A549 (cell line): ENCODE data around the gene ACTRT2. TPM values are rescaled to one million over a fixed set of nuclear protein-coding genes. Genes with fewer than 3 reads are reported as not detected.

Source experiments
- ATAC-seq, 2 experiments: fragments of 200-7000 bp in 1 of 2; fragments of >200 bp in 1 of 2; cut with Nextera tagmentation in 1 of 2; cut with Tn5 transposase in 1 of 2; 3 replicates each; pipeline versions ENCODE4 v1.8.0 to v1.9.1; 2018 to 2020; ENCODE audit warnings: mild to moderate bottlenecking in 1 of 2, moderate library complexity in 1 of 2
- CTCF ChIA-PET: fragments of 300-600 bp; sonication (Branson Sonifier 250); formaldehyde crosslinking; extraction: SDS; loops from one replicate; lab custom pipeline; 2021; ENCODE audit warnings: antibody characterized with exemption, inconsistent platforms; lab: Yijun Ruan, JAX
- POLR2A ChIA-PET: fragments of 350-600 bp; formaldehyde crosslinking; extraction: SDS; loops from one replicate; lab custom pipeline; 2021; ENCODE audit warnings: antibody characterized with exemption, inconsistent platforms; lab: Yijun Ruan, JAX
- DNase-seq, 2 experiments: peaks; one replicate each; pipeline versions ENCODE4 v3.0.0 to v3.0.0-alpha.2; 2011 to 2016; ENCODE audit warnings: low read depth in 1 of 2, low spot score in 1 of 2
- FAIRE-seq: peaks from 2 replicates; lab custom pipeline; 2011; peaks lifted over from hg19 to GRCh38; lab: Jason Lieb, UNC
- H3K27ac ChIP-seq, 2 experiments: fragments of >200 bp; sonication (Bioruptor Twin); formaldehyde crosslinking; 3 replicates each; pipeline ENCODE4 v1.5.1; 2016 to 2017
- H3K4me1 ChIP-seq: fragments of >200 bp; sonication (Bioruptor Twin); formaldehyde crosslinking; 3 replicates; pipeline ENCODE4 v1.6.1; 2016
- H3K4me2 ChIP-seq: fragments of >200 bp; sonication (Bioruptor Twin); formaldehyde crosslinking; 3 replicates; pipeline ENCODE4 v1.6.1; 2016
- H3K4me3 ChIP-seq: fragments of >200 bp; sonication (Bioruptor Twin); formaldehyde crosslinking; 3 replicates; pipeline ENCODE4 v1.5.1; 2016
- H3K9me3 ChIP-seq: fragments of >200 bp; sonication (Bioruptor Twin); formaldehyde crosslinking; 3 replicates; pipeline ENCODE4 v1.6.1; 2016
- ATOH8 ChIP-seq: fragments of 250-450 bp; sonication (Bioruptor Pico); IDR thresholded peaks from 2 replicates; pipeline ENCODE4 v1.5.0; 2020; ENCODE audit warnings: low read depth, mild to moderate bottlenecking, moderate library complexity
- BHLHE40 ChIP-seq: IDR thresholded peaks from 2 replicates; pipeline ENCODE4 v1.6.1; 2012; ENCODE audit warnings: low read depth, low read length, inconsistent platforms
- CBX8 ChIP-seq: fragments of 200-600 bp; sonication (generic); IDR thresholded peaks from 2 replicates; pipeline ENCODE4 v1.6.1; 2016
- CEBPB ChIP-seq, 2 experiments: fragments of >200 bp in 1 of 2; sonication (Bioruptor Twin) in 1 of 2; formaldehyde crosslinking in 1 of 2; IDR thresholded peaks; 2 replicates each; pipeline ENCODE4 v1.6.1; 2012 to 2016
- CHD2 ChIP-seq: fragments of 150-350 bp; IDR thresholded peaks from 2 replicates; pipeline ENCODE4 v1.6.1; 2014; ENCODE audit warnings: low read length; ENCODE audit not compliant: partially characterized antibody
- CHD4 ChIP-seq: fragments of 200-600 bp; sonication (generic); IDR thresholded peaks from 2 replicates; pipeline ENCODE4 v1.6.1; 2016; ENCODE audit warnings: antibody characterized with exemption, mild to moderate bottlenecking, borderline replicate concordance
- E2F6 ChIP-seq: IDR thresholded peaks from 2 replicates; pipeline ENCODE4 v1.6.1; 2012; ENCODE audit warnings: low read depth, borderline replicate concordance
- ELK1 ChIP-seq: fragments of 150-350 bp; IDR thresholded peaks from 2 replicates; pipeline ENCODE4 v1.6.1; 2014; ENCODE audit warnings: low read depth, mild to moderate bottlenecking, low read length
- EP300 ChIP-seq, 2 experiments: fragments of >200 bp; sonication (Bioruptor Twin); formaldehyde crosslinking; IDR thresholded peaks; 2 replicates in 1 of 2; 3 replicates in 1 of 2; pipeline ENCODE4 v1.6.1; 2016 to 2017
- HEYL ChIP-seq: fragments of 250-450 bp; sonication (Bioruptor Pico); IDR thresholded peaks from 2 replicates; pipeline ENCODE4 v1.8.0; 2021; ENCODE audit warnings: mild to moderate bottlenecking, moderate library complexity
- HOXA7 ChIP-seq: fragments of 250-450 bp; sonication (Bioruptor Pico); IDR thresholded peaks from 2 replicates; pipeline ENCODE4 v1.5.0; 2020; ENCODE audit warnings: mild to moderate bottlenecking, moderate library complexity
- HOXB13 ChIP-seq: fragments of 250-450 bp; sonication (Bioruptor Pico); IDR thresholded peaks from 2 replicates; pipeline ENCODE4 v1.5.0; 2020; ENCODE audit warnings: low read depth, mild to moderate bottlenecking, moderate library complexity
- HOXB5 ChIP-seq: fragments of 250-450 bp; sonication (Bioruptor Pico); IDR thresholded peaks from 2 replicates; pipeline ENCODE4 v1.5.0; 2020; ENCODE audit warnings: mild to moderate bottlenecking, moderate library complexity
- KDM5A ChIP-seq: fragments of 200-600 bp; sonication (generic); IDR thresholded peaks from 2 replicates; pipeline ENCODE4 v1.6.1; 2016; ENCODE audit warnings: antibody characterized with exemption, mild to moderate bottlenecking
- MAFK ChIP-seq: fragments of 450-650 bp; IDR thresholded peaks from 2 replicates; pipeline ENCODE4 v1.6.1; 2014; ENCODE audit not compliant: partially characterized antibody
- MYC ChIP-seq: IDR thresholded peaks from 2 replicates; pipeline ENCODE4 v1.6.1; 2012; ENCODE audit warnings: mild to moderate bottlenecking, inconsistent platforms, low read length, improper control_type of control experiment, borderline replicate concordance
- NFE2L2 ChIP-seq: fragments of 150-350 bp; conservative IDR thresholded peaks from 2 replicates; pipeline ENCODE4 v1.6.1; 2014; ENCODE audit warnings: low read length
- NPAS2 ChIP-seq: fragments of 250-450 bp; sonication (Bioruptor Pico); IDR thresholded peaks from 2 replicates; pipeline ENCODE4 v1.8.0; 2022; ENCODE audit warnings: mild to moderate bottlenecking, moderate library complexity, borderline replicate concordance
- PBX3 ChIP-seq: IDR thresholded peaks from 2 replicates; pipeline ENCODE4 v1.6.1; 2012
- PHF8 ChIP-seq: fragments of 200-600 bp; sonication (generic); IDR thresholded peaks from 2 replicates; pipeline ENCODE4 v1.6.1; 2016; ENCODE audit warnings: low read depth, mild to moderate bottlenecking, antibody characterized with exemption, moderate library complexity, borderline replicate concordance
- REST ChIP-seq: fragments of 200-600 bp; sonication (generic); IDR thresholded peaks from 2 replicates; pipeline ENCODE4 v1.6.1; 2016; ENCODE audit warnings: antibody characterized with exemption, mild to moderate bottlenecking, moderate library complexity
- RFX5 ChIP-seq: fragments of 450-650 bp; IDR thresholded peaks from 2 replicates; pipeline ENCODE4 v1.7.1; 2014; ENCODE audit warnings: antibody characterized with exemption, mild to moderate bottlenecking, moderate library complexity
- SMC3 ChIP-seq: fragments of >200 bp; sonication (Bioruptor Twin); formaldehyde crosslinking; IDR thresholded peaks from 3 replicates; pipeline ENCODE4 v1.6.1; 2018; ENCODE audit warnings: inconsistent platforms
- SREBF2 ChIP-seq: fragments of 450-650 bp; IDR thresholded peaks from 2 replicates; pipeline ENCODE4 v1.6.1; 2014; ENCODE audit warnings: mild to moderate bottlenecking, moderate library complexity
- TFCP2L1 ChIP-seq: fragments of 250-450 bp; sonication (Bioruptor Pico); IDR thresholded peaks from 2 replicates; pipeline ENCODE4 v1.5.0; 2021; ENCODE audit warnings: mild to moderate bottlenecking
- ZC3H11A ChIP-seq: fragments of 450-650 bp; IDR thresholded peaks from 2 replicates; pipeline ENCODE4 v1.6.1; 2014; ENCODE audit warnings: antibody characterized with exemption, mild to moderate bottlenecking
- ZFP36 ChIP-seq: fragments of 450-650 bp; IDR thresholded peaks from 2 replicates; pipeline ENCODE4 v1.6.1; 2014; ENCODE audit warnings: borderline replicate concordance; ENCODE audit not compliant: partially characterized antibody
- ZNF302 ChIP-seq: fragments of 250-450 bp; sonication (Bioruptor Pico); IDR thresholded peaks from 2 replicates; pipeline ENCODE4 v1.9.0; 2021; ENCODE audit warnings: inconsistent platforms, mild to moderate bottlenecking, moderate library complexity
- ZSCAN20 ChIP-seq: fragments of 250-450 bp; sonication (Bioruptor Pico); IDR thresholded peaks from 2 replicates; pipeline ENCODE4 v1.8.0; 2022; ENCODE audit warnings: mild to moderate bottlenecking, moderate library complexity
- WGBS: methylation state at CpG from one replicate; pipeline ENCODE4 v1.1.6; 2017; ENCODE audit errors: missing lambda C conversion rate; 5-methylcytosine and 5-hydroxymethylcytosine counted together
- polyA minus RNA-seq: library from RNA; depleted of rRNA, polyadenylated mRNA; stranded (reverse); fragments of >200 nt; gene quantifications from 2 replicates; pipeline ENCODE4 v1.2.3, GENCODE V29; 2011; rRNA and poly(A)+ RNA removed
- polyA plus RNA-seq, 4 experiments: library from polyadenylated mRNA; depleted of rRNA in 3 of 4; stranded (reverse); fragments of >200 nt; fragmentation: RNase III in 1 of 4; extraction: RNeasy Plus Mini Kit Qiagen cat#74134 plus additional on column Dnase treatment in 1 of 4; gene quantifications; 2 replicates in 3 of 4; 3 replicates in 1 of 4; pipeline ENCODE4 v1.2.3, GENCODE V29; 2011 to 2017

Gene ACTRT2
- polyA plus RNA-seq (2011; rRNA removed): not detected in 2 replicates
- polyA plus RNA-seq (2012; cell fraction: cytosol; rRNA removed): not detected in 2 replicates
- not detected in 2 replicates for polyA plus RNA-seq (2012; cell fraction: nucleus; rRNA removed)
- polyA plus RNA-seq (2017; fragmentation: RNase III; extraction: RNeasy Plus Mini Kit Qiagen cat#74134 plus additional on column Dnase treatment): not detected in 3 replicates
- polyA minus RNA-seq: not detected in 2 replicates

- no peaks in the 10 kb centered on the region for H3K9me3 ChIP-seq
- no peak within 1 kb of the TSS for H3K4me2 ChIP-seq
- 0% methylated on average over 2 of the region's 8 CpGs for WGBS
- TF ChIP-seq EP300 (IDR thresholded peaks at IDR 0.05) (no peak), MYC (no peak), CBX8 (no peak), HOXB13 (CRISPR knock-in tag) (no peak), RFX5 (no peak), ZSCAN20 (CRISPR knock-in tag) (no peak), NFE2L2 (no peak), ELK1 (no peak), ATOH8 (no peak), HEYL (no peak), ZC3H11A (no peak), HOXB5 (no peak), CHD2 (no peak), BHLHE40 (no peak), MAFK (no peak), CHD4 (no peak), TFCP2L1 (CRISPR knock-in tag) (no peak), E2F6 (no peak), REST (no peak)
- no peak for ATAC-seq
- no peaks in the 10 kb centered on the region for H3K4me1 ChIP-seq
- ChIA-PET CTCF (interaction anchor here (1.1 to 1.6 kb wide), 3 partner anchors 8 to 432 kb away, joined by 3 to 6 read pairs (median 4); no protein-coding TSS in a partner anchor), POLR2A (no interaction called here)
- no peak for DNase-seq
- H3K4me3 ChIP-seq: no peak within 1 kb of the TSS
- no peak within 1 kb of the TSS for H3K27ac ChIP-seq
- no peak for FAIRE-seq
These were observed at the start of gene ACTRT2 for GRCh38 chr1:3021233-3021671. Gene ACTRT2, plus strand, starts transcription at chr1:3021467. Its CDS starts 220 bp downstream, at chr1:3021687.

GRCh38 chr1:2971609-2972008, 49.7 kb upstream of the ACTRT2 start:
- FAIRE-seq (no peak), DNase-seq (no peak), ATAC-seq (no peak)
- Histone ChIP-seq H3K4me3 (no peak overlapping the region), H3K4me1 (no peaks in the 10 kb centered on the region), H3K27ac (no peak overlapping the region), H3K4me2 (no peak overlapping the region), H3K9me3 (no peaks in the 10 kb centered on the region)
- POLR2A ChIA-PET: no interaction called here
- no CpG with 5 or more reads among the region's 9 CpGs for WGBS
- CTCF ChIA-PET: no interaction called here
- TF ChIP-seq PBX3 (no peak), CBX8 (no peak), KDM5A (no peak), ZNF302 (CRISPR knock-in tag) (no peak), ELK1 (no peak), CEBPB (IDR thresholded peaks at IDR 0.05) (no peak), CHD2 (no peak), NPAS2 (CRISPR knock-in tag) (no peak), SMC3 (no peak), PHF8 (no peak), HOXA7 (CRISPR knock-in tag) (no peak), RFX5 (no peak), EP300 (IDR thresholded peaks at IDR 0.05) (no peak), ATOH8 (no peak), ZFP36 (no peak), HOXB5 (no peak), SREBF2 (no peak)
